GM19438 (cell line): Measurements from ENCODE around the gene AXIN1.

ENCODE experiments used
- ATAC-seq: cut with Tn5 transposase; IDR thresholded peaks from one replicate; pipeline ENCODE4 v1.9.1; 2021; ENCODE audit warnings: low read depth; ENCODE audit not compliant: unreplicated experiment

The AXIN1 gene

DNA sequence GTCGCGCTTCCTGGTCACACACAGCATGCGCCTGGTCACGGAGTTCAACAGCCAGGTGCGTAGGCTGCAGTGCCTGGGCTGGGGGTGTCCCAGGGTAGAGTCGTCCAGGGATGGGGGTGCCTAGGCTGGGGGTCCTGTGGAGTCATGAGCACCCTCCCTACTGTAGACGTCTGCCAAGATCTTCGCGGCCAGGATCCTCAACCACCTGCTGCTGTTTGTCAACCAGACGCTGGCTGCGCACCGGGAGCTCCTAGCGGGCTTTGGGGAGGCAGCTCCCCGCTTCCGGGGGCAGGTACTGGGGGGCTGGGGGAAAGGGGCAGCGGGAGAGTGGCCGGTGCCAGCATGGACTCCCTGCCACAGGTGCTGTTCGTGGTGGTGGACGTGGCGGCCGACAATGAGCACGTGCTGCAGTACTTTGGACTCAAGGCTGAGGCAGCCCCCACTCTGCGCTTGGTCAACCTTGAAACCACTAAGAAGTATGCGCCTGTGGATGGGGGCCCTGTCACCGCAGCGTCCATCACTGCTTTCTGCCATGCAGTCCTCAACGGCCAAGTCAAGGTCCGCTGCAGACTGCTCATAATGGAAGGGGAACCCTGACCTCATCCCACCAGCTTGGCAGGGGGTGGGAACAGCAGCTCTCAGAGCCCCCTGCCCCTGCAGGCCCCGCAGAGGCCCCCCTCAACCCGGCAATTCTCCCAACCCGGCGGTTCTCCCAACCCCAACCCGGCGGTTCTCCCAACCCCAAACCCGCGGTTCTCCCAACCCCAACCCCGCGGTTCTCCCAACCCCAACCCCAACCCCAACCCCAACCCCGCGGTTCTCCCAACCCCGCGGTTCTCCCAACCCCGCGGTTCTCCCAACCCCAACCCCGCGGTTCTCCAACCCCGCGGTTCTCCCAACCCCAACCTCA lies 67.1 kb downstream of the AXIN1 start:
- ATAC-seq, result no peak

DNA sequence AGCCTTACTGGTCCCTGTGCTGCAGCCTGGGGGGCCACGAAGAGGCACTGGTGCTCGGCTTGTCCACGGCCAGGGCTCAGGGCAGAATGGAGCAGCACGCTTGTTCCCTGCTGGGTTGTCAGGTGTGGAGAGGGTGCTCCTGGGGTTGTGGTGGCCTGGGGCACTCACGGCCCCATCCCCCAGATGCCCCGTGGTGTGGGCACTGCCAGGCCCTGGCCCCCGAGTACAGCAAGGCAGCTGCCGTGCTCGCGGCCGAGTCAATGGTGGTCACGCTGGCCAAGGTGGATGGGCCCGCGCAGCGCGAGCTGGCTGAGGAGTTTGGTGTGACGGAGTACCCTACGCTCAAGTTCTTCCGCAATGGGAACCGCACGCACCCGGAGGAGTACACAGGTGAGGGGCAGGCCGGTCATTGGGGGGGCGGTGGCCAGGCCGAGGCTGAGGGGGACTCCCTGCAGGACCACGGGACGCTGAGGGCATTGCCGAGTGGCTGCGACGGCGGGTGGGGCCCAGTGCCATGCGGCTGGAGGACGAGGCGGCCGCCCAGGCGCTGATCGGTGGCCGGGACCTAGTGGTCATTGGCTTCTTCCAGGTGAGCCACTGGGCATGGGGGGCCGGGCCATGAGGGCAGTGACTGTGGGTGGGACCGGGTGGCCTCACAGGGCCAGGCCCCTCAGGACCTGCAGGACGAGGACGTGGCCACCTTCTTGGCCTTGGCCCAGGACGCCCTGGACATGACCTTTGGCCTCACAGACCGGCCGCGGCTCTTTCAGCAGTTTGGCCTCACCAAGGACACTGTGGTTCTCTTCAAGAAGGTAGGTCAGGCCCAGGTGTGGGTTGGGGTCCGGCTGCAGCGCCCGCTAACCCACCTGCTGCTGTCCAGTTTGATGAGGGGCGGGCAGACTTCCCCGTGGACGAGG lies 68.1 kb downstream of the AXIN1 start:
- ATAC-seq, result no peak

DNA sequence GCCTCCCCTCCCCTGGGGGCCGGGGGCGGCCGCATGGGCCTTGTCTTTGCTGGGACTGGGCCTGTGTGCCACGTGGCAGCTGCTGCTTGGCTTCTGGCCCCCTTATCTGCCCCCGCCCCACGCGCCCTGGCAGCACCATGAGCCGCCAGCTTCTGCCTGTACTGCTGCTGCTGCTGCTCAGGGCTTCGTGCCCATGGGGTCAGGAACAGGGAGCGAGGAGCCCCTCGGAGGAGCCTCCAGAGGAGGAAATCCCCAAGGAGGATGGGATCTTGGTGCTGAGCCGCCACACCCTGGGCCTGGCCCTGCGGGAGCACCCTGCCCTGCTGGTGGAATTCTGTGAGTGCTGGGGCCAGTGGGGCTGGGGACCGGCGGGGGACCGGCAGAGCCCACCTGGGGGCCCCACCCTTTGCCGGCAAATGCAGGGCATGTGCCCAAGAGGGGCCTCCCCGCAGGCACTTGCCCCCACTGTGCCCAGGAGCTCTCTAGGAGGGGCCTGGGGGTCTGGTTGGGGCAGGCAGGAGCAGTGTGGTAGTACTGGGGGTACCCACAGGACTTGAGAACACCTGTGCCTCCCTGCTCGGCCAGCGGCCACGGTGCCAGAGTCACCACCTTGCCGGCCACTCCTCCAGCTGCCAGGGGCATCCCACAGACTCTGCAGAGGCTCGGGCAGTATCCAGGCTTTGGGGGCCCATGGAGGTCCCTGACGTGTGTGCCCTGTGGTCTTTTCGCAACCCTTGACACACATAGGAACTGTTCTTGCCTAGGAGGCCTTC lies 69.3 kb downstream of the AXIN1 start, which contains the start of gene PDIA2:
Gene PDIA2, plus strand, starts transcription at position 132 of the 773 bp plus-strand sequence. Its CDS starts 6 bp downstream, at position 138.
- no peak for ATAC-seq

DNA sequence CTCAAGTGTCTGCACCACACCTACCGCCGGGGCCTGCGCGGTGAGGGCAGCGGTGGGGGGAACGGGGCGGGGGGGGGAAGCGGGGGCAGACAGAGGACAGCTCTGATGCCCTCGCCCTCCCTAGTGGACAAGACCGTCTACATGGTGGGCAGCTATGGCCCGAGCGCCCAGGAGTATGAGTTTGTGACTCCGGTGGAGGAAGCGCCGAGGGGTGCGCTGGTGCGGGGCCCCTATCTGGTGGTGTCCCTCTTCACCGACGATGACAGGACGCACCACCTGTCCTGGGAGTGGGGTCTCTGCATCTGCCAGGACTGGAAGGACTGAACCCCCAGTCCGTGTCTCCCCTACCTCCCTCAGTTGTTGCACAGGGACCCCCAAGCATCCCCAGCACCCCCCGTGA lies 70.0 kb downstream of the AXIN1 start:
- ATAC-seq, result no peak

DNA sequence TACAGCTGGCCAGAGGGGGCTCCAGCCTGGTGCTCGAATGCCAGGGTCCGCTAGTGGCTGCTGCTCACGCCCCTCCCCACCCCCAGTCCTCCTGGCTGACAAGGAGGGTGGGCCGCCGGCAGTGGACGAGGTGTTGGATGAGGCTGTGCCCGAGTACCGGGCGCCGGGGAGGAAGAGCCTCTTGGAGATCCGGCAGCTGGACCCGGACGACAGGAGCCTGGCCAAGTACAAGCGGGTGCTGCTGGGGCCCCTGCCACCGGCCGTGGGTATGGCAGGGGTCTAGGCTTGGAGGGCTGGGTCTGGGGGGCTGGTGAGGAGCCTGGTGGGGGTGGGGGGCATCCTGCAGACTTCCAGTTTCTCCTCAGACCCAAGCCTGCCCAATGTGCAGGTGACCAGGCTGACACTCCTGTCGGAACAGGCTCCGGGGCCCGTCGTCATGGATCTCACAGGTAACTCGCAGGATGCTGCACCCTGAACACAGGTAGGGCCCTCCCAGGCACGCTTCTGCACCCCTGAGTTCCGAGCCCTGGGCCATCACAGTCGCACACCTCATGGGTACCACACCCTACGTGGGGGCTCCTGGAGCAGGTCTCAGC lies 70.8 kb downstream of the AXIN1 start:
- ATAC-seq, result no peak

DNA sequence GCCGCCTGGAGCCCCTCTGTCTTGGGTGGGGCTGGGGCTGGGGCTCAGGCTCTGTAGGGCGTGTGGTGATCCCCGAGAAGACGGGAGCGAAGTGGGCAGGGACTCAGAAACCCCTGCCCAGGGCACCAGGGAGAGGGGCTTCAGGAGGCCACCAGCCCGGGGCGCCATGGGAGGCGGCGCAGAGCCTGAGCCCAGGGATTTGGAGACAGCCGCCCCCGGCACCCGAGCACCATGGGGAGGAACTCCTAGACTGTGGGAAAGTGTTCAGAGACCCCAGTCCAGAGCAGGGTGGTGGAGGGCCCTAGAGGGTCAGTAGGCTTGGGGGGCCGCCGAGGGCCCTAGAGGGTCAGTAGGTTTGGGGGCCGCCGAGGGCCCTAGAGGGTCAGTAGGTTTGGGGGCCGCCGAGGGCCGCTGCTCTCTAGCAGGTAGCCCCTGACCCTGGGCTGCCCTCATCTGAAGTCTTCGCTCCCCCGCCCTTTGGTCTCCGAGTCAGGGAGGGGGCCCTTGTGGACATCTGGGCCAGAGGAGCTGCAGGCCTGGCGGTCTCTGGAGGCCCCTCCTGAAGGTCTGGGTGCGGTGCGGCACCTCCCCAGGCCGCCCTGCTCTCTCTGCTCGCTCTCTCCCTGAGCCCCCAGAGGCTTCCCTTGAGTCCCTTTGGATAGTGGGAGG lies 71.4 kb downstream of the AXIN1 start:
- no peak for ATAC-seq

DNA sequence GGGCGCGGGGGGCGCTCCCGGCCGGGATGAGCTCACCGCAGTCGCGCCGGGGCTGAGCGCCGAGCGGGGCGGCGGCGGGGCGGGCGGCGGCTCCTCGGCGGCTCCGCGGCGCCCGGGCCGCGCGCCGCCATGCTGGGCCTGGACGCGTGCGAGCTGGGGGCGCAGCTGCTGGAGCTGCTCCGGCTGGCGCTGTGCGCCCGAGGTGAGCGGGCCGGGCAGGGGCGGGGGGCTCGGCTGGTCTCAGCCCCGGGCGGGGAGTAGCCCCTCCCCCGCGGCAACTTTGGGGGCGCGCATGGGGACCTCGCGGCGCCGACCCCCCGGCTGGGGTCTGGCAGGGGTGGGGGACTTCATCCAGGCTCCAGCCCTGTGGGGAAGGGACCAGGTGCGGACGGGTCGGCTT lies 72.0 kb downstream of the AXIN1 start, which contains the start of gene ARHGDIG:
Gene ARHGDIG, plus strand, starts transcription at position 40 of the 400 bp plus-strand sequence. Its CDS starts 90 bp downstream, at position 130.
- no peak for ATAC-seq

DNA sequence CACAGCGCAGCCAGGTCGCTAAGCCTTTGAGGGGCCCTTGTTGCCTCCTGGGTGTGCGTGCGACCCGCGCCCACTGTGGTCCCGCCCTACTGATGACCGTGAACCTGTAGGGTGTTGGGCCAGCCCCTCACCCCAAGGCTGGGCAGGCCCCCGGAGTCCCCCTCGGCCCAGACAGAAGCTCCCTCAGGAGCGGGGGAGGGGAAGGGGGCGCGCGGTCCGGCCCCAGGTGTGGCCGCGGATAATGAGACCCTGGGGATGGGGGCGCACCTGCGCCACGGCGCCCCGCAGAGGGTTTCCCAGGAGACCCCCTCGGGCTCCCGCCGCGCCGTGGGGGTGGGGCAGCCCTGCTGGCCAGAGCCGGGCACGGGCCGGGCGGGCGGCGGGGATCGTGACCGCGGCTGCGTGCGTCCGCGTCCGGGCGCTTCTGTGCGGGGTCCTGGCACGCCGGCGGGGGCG lies 72.5 kb downstream of the AXIN1 start:
- ATAC-seq, result no peak

DNA sequence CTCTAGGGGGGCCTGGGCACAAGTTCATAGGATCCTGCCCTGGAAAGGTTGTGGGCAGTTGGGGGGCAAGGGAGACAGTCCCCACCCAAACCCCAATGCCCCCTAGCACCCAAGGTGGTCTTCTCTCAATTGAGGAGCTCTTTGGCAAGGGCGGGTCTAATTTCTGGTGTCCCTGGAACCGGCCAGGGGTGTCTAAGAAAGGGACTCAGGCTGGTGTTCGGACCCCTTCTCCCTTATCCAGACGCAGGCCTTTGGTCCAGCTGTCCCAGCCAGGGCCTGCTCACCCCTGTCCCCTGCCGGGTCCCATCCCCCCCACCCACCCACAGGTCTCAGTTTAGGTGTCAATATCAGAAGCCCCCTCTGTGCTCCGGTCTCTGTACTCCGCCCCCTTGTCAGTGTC lies 73.0 kb downstream of the AXIN1 start:
- no peak for ATAC-seq

DNA sequence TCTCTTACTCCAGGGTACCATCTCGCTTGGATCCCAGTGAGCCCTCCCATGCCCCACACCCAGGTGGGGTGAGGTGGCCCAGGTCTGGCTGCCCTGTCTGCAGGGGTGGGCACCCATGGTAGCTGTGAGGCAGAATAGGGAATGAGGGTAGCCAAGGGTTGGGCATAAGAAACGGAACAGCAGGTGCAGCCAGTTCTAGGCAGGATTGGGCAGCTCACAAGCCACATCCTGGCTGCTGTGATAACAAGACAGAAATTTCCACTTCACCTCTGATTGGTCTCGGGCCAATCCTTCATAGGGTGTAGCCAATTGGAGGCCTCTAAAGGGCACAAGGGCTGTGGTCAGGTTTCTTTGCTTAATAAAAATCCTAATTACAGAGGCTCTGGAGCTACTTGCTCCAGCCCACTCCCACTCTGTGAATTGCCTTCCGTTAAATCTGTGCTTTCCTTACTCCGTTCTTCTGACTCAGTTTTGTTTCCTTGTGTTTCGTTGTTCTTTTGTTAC lies 73.6 kb downstream of the AXIN1 start:
- no peak for ATAC-seq

DNA sequence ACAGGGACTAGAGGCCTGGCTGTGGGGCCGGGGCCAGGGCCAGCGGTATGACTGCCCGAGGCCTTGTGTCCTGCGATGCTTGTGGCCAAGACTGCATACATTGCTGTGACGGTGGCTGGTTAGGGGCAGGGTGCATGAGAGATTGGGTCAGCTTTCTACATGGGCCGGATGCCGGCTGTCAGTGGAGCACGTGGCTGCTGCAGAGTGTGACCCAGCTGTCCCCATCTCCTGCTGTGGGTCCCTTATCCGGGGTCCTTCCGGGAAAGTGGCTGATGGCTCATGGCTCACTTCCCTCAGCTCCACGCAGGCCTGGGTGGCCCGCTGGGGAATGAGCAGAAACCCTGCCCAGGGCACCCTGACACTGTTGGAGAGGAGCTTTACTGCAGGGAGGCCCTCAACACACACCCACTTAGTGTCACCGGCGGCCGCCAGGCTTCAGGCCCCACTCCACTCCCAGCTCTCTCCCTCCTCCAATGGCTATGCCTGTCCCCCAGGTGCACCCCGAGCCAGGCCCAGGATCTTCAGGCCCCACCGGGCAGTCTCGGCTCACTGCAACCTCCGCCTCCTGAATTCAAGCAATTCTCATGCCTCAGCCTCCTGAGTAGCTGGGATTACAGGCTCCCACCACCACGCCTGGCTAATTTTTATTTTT lies 76.0 kb downstream of the AXIN1 start:
- ATAC-seq, result no peak

DNA sequence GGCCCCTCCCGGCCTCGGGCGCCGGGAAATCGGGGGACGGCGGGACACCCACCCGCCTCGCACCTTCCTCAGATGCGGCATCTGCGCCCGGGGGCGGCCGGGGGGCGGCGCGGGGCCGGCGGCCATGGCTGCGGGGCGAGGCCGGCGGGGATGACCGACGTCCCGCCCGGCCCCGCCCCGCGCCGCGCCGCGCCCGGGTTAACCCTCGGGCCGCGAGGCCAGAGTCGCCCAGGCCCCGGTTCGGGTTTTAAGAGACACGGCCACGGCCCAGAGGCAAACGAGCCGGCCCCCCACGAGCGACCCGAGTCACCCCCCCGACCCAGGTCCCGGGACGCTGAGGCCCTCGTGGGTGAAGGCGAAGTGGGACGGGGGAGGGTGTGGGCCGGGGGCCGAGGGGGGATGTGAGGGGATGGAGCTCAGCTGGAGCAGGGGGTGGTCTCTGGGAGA lies 76.7 kb downstream of the AXIN1 start, which contains the start of gene RGS11:
Gene RGS11, minus strand, starts transcription at position 159 of the 447 bp plus-strand sequence. Its CDS starts 33 bp downstream, at position 126.
- no peak for ATAC-seq

DNA sequence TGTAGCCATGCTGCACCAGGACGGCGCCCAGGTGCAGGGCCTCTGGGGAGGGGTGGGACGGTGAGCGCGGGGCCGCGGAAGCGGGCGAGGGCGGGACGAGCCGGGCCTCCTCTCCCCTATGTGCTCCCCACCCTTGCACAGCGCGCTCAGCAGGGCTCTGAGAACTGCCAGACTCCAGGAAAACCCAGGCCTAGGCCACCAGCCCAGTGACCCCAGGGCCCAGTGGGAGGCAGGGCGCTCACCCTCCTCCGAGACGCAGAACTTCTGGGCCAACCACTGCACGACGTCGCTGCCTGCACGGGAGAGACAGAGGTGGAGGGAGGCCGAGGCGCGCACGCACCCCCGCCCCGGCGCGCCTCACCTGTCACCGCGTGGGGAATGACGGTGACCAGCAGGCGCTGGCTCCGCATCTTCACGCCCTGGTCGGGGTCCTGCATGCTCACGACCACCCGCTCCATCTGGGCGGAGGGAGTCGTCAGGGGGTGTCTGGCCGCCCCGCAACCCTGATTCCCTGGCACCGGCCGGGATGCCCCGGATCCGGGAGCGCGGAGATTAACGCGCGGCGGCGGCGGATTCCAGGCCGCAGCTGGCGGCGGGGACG lies 77.4 kb downstream of the AXIN1 start:
- ATAC-seq, result no peak

DNA sequence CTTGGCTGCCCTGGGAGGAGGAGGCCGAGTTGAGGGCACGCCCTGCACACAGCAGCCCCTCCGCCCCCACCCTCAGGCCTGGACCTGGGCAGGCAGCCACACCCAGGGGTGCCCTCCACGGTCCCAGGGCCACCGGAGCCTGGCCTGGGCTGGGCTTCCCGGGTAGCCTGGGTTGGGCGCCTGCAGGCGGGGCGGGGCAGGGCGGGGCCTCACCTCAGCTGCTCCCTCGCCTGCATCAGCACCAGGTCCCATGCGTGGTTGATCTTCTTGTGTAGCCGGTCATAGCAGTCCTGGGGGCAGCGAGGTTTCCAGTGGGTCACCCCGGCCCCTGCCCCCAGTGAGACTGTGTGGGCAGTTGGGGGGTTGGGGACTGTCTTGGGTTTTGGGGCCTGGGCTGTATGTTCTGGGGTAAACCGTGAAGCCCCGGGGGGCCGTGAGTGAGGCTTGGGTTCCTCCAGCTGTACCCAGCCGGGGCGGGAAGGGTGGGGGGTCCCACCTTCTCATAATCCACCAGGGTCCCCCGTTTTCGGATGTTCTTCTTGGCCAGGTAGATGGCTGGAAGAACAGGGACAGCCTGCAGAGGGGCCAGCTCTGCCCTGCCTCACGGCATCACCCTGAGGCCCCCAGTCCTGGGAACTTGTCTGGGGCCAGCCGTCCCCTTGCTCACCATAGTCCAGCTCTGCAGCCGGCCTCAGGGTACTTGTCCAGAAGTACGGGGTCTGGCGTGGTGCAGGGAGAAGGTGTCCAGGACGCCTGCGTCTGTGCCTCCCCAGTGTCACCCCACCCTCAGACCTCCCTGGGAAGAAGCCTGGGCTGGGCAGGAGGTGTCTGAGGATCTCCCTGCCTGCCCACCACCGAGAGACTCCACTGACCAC lies 78.7 kb downstream of the AXIN1 start:
- ATAC-seq, result no peak

DNA sequence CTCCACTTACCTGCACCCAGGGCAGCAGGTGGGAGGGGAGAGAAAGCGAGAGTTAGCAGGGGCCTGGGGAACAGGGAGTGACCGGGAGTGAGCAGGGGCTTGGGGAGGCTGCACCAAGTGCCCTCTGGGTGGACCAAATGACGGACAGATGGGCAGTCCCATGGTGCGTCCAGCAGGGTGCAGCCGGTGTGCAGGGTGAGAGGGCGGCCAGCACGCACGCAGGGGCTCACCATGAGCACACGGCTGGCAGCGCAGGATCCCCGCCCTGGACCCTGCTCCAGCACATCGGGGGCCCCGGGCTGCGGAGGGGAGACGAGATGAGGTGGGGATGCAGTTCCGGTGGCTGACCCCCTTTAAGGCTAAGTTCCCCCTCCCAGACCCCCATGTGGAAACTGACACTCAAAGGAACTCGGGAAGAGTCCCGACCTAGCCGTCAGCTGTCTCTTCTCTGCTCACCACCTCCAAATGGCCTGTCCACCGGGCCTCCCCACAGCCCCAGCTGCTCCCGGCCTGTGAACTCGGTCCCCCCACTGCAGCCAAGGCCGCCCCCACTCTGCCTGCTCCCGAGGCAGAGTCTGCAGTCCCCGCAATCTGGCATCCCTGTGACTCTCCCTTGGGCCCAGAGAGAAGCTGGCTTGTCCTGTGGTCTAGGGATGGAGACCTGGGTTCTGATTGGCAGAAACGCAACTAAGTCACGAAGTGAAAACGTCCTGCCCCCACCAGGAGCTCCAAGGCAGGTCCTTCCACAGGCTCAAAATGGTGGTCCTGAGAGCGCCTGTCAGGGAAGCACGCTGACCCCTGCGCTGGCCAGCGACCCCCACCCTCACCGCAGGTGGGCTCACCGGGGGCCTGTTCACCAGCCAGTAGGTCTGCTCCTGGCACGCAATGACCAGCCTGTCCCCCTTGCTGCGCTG lies 79.6 kb downstream of the AXIN1 start:
- no peak for ATAC-seq
